ENCODE measurements around the gene DDX20. TPM values are rescaled to one million over a fixed set of nuclear protein-coding genes. Genes with fewer than 3 reads are reported as not detected.

The DDX20 gene
- total RNA-seq, 6 donors from 2014 or later = 7.9 to 18.5 (median 9.2) TPM

DNA sequence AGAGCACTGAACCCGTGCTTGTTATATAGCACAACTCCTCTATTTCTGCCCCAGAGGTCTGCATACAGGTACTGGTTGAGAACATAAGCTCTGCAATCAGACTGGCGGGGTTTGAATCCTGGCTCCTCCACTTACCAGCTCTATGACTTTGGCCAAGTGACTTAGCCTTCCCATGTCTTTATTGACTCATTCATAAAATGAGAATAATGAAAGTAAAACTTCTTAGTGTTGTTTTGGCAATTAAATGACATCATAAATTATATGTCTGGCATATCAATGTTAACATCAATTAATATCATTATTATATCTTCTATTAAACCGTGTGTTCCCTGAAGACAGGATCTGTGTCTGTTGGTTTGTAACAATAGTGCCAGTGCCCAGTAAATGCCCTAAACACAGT, 20.8 kb upstream of the DDX20 start:
- TF ChIP-seq POLR2A (IDR thresholded peaks at IDR 0.05) = no peak
- no peak for TF ChIP-seq EP300 (IDR thresholded peaks at IDR 0.05)
- no peak for TF ChIP-seq POLR2AphosphoS5 (IDR thresholded peaks at IDR 0.05)
- TF ChIP-seq, protein P1, sequence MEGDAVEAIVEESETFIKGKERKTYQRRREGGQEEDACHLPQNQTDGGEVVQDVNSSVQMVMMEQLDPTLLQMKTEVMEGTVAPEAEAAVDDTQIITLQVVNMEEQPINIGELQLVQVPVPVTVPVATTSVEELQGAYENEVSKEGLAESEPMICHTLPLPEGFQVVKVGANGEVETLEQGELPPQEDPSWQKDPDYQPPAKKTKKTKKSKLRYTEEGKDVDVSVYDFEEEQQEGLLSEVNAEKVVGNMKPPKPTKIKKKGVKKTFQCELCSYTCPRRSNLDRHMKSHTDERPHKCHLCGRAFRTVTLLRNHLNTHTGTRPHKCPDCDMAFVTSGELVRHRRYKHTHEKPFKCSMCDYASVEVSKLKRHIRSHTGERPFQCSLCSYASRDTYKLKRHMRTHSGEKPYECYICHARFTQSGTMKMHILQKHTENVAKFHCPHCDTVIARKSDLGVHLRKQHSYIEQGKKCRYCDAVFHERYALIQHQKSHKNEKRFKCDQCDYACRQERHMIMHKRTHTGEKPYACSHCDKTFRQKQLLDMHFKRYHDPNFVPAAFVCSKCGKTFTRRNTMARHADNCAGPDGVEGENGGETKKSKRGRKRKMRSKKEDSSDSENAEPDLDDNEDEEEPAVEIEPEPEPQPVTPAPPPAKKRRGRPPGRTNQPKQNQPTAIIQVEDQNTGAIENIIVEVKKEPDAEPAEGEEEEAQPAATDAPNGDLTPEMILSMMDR (IDR thresholded peaks at IDR 0.05) = no peak
- WGBS, 2 donors = 85 to 90% methylated on average over 3 of the region's 3 CpGs
- no peaks in the 10 kb centered on the region for H3K9me3 ChIP-seq
- no peaks in the 10 kb centered on the region for H3K27me3 ChIP-seq
- DNase-seq = no peak
- no peak overlapping the region for H3K4me3 ChIP-seq
- peak overlapping the region in 3 of 4 donors; percentile 74 to 87 (median 84) for H3K27ac ChIP-seq
- ATAC-seq (ENCODE audit: low FRiP score in 2 of 2) = no peak
- no peaks in the 10 kb centered on the region for H3K36me3 ChIP-seq
- peaks cover 37 to 51% (median 41%) of the 10 kb centered on the region in 4 donors for H3K4me1 ChIP-seq

DNA sequence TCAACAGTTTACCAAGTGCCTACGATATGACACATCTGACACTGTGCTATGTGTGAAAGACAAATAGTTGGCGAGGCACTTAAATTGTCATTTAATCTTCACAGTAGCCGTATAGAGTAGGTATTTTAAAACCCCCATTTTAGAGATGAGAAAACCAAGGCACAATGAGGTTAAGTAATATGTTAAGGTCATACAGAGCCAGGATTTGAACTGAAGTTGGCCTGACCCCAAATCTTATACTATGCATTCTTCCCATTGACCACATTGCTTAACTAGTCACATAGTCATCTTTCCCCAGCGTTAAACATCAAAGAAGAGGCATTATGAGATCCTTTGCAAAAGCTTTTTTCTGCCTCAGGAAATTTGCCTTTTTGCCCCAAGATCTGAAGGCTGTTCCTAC, 20.4 kb upstream of the DDX20 start:
- Histone ChIP-seq H3K4me1 (peaks cover 40 to 55% (median 44%) of the 10 kb centered on the region in 4 donors), H3K27ac (no peak overlapping the region), H3K4me3 (no peak overlapping the region), H3K36me3 (no peaks in the 10 kb centered on the region), H3K9me3 (no peaks in the 10 kb centered on the region), H3K27me3 (no peaks in the 10 kb centered on the region)
- WGBS, 2 donors = 87% methylated on average over 4 of the region's 4 CpGs
- no peak for TF ChIP-seq POLR2AphosphoS5 (IDR thresholded peaks at IDR 0.05)
- no peak for TF ChIP-seq EP300 (IDR thresholded peaks at IDR 0.05)
- TF ChIP-seq, protein P1 (IDR thresholded peaks at IDR 0.05) = no peak
- TF ChIP-seq POLR2A (IDR thresholded peaks at IDR 0.05) = no peak
- DNase-seq = no peak
- no peak for ATAC-seq (ENCODE audit: low FRiP score in 2 of 2)

DNA sequence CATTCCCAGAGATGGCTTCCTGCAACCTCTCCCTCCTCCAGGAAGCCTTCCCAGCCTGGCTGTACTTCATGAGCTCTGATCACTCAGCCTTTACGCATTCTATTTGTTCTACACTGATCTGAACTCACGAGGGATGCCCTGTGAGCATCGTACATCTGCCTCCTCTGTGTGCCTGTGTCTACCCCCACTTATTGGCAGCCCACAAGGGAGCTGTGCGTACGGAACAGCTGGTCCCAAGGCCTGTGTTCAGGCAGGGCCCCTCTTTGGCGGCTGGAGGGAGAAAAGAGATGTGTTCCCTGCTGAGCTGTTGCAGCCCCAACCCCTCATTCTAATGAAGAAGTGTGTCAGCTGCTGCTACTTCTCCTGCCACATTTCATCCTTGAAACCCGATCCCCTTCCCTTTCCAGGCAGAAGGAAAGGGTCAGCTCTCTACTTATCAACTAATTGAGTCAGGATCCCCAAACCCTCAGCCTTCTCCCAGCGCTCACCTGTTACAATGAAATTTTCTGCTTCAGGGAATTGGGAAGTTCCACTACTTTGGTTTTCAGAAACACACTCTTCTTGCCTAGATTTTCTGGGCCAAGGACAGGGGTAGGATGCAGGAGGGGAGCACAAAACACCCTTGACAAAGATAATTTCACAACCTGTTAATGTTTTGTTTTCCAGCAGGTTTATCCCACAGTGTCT, 19.7 kb upstream of the DDX20 start:
- H3K9me3 ChIP-seq = no peaks in the 10 kb centered on the region
- no peaks in the 10 kb centered on the region for H3K27me3 ChIP-seq
- DNase-seq = no peak
- no peaks in the 10 kb centered on the region for H3K36me3 ChIP-seq
- peak overlapping the region in 1 of 4 donors; percentile 8 for H3K4me3 ChIP-seq
- ATAC-seq (ENCODE audit: low FRiP score in 2 of 2) = no peak
- H3K27ac ChIP-seq = no peak overlapping the region
- TF ChIP-seq POLR2A (IDR thresholded peaks at IDR 0.05) (no peak), POLR2AphosphoS5 (IDR thresholded peaks at IDR 0.05) (peak in 1 of 2 donors; percentile 16)
- whole genome bisulfite sequencing, 2 donors = 77 to 84% methylated on average over 7 to 8 of the region's 8 CpGs
- peaks cover 40 to 59% (median 46%) of the 10 kb centered on the region in 4 donors for H3K4me1 ChIP-seq

- no peaks in the 10 kb centered on the region for H3K36me3 ChIP-seq
- no peaks in the 10 kb centered on the region for H3K9me3 ChIP-seq
- DNase-seq (no peak), ATAC-seq (ENCODE audit: low FRiP score in 2 of 2) (no peak)
- H3K4me1 ChIP-seq = peaks cover 40 to 59% (median 46%) of the 10 kb centered on the region in 4 donors
- 54 to 64% methylated on average over 4 of the region's 4 CpGs for WGBS, 2 donors
- H3K27me3 ChIP-seq = no peaks in the 10 kb centered on the region
- TF ChIP-seq POLR2A (IDR thresholded peaks at IDR 0.05) (no peak), EP300 (IDR thresholded peaks at IDR 0.05) (no peak), POLR2AphosphoS5 (IDR thresholded peaks at IDR 0.05) (no peak)
- TF ChIP-seq, protein P1 (IDR thresholded peaks at IDR 0.05) = no peak
- no peak overlapping the region for H3K27ac ChIP-seq
- peak overlapping the region in 3 of 4 donors; percentile 8 to 59 (median 46) for H3K4me3 ChIP-seq
These were observed 19.0 kb upstream of the DDX20 start for GRCh38 chr1:111736548-111737215.

DNA sequence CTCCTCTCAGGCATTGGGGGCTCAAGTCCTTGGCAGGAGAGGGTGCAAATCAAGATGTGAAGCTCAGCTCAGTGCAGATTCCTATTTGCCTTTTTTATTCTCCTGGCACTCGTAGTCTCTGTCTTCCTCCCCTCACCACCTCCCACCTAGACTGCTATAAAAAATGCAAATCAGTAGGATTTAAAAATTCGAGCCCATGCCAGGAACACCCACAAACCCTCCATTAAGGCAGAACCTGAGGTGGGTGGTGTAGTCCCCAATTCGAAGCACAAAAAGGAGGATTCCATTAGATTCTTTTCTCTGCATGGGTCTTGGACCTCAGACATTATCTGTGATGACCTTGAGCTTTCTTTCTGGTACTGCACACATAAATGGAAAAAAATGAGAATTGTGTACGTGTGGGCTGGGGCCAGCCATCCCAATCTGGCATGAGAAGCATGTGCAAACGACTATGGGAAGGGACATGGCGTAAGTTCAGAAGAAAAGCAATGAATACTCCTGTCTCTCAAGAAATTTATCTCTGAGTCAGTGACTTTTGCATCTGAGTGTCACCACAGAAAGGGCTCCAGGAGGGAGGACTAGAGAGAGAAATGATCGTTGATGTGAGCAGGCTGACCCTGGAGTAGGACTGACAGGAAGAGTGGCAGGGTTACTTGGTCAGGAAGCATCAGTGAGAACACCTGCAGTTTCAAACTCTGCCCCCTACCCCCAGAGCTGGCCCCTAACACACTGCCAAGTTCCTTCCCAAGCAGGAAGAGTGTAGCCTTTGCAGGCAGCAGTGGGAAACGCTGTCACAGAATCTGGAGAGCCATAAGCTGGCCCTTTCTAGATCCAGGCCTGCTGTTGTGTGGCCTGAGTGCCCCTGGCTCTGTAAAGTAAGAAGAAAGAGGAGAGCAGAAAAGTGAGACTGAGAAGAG, 18.2 kb upstream of the DDX20 start:
- H3K27ac ChIP-seq = peak overlapping the region; percentile 75 to 94 (median 90)
- H3K9me3 ChIP-seq = no peaks in the 10 kb centered on the region
- DNase-seq (no peak), ATAC-seq (ENCODE audit: low FRiP score in 2 of 2) (no peak)
- peak overlapping the region in 3 of 4 donors; percentile 46 to 68 (median 59) for H3K4me3 ChIP-seq
- H3K36me3 ChIP-seq = no peaks in the 10 kb centered on the region
- H3K27me3 ChIP-seq = no peaks in the 10 kb centered on the region
- WGBS, 2 donors = 63 to 66% methylated on average over 8 of the region's 8 CpGs
- peaks cover 40 to 59% (median 46%) of the 10 kb centered on the region in 4 donors for H3K4me1 ChIP-seq
- TF ChIP-seq, protein P1 (IDR thresholded peaks at IDR 0.05) = no peak
- TF ChIP-seq POLR2AphosphoS5 (IDR thresholded peaks at IDR 0.05) = no peak
- no peak for TF ChIP-seq POLR2A (IDR thresholded peaks at IDR 0.05)

Data from upper lobe of left lung (tissue), 6 donors.